Left lung (tissue), 10 donors: ENCODE results near the gene FKBP2. TPM values are rescaled to one million over a fixed set of nuclear protein-coding genes. Genes with fewer than 3 reads are reported as not detected.
A peak's percentile ranks its signal among the peaks of the same experiment; 100 is the strongest.

Experiments
- ATAC-seq: fragments of 200-7000 bp; cut with Tn5 transposase; one replicate; pipeline ENCODE4 v1.9.1; 2020; ENCODE audit warnings: moderate library complexity
- DNase-seq, 4 donors: peaks; one replicate each; pipeline ENCODE4 v3.0.0-alpha.2; 2013 to 2020
- H3K27ac ChIP-seq, 2 donors: fragments of 200-600 bp; sonication (generic) in 1 of 2; one replicate each; pipeline versions ENCODE4 v1.5.0 to v1.8.0; 2020 to 2021
- H3K27me3 ChIP-seq, 2 donors: fragments of 200-600 bp; sonication (generic) in 1 of 2; one replicate each; pipeline versions ENCODE4 v1.5.0 to v1.8.0; 2020 to 2021
- H3K36me3 ChIP-seq, 2 donors: fragments of 200-600 bp; sonication (generic) in 1 of 2; one replicate each; pipeline versions ENCODE4 v1.5.0 to v1.8.0; 2020 to 2021
- H3K4me1 ChIP-seq, 2 donors: fragments of 200-600 bp; one replicate each; pipeline ENCODE4 v1.8.0; 2021
- H3K4me3 ChIP-seq, 2 donors: fragments of 200-600 bp; sonication (generic) in 1 of 2; one replicate each; pipeline versions ENCODE4 v1.5.0 to v1.8.0; 2020 to 2021; ENCODE audit warnings: mild to moderate bottlenecking in 1 of 2
- H3K9me3 ChIP-seq, 2 donors: fragments of 200-600 bp; sonication (generic) in 1 of 2; one replicate each; pipeline versions ENCODE4 v1.5.0 to v1.8.0; 2020 to 2021
- CTCF ChIP-seq, 2 donors: fragments of 200-600 bp; sonication (generic) in 1 of 2; IDR thresholded peaks; one replicate each; pipeline versions ENCODE4 v1.5.0 to v1.8.0; 2021; ENCODE audit warnings: antibody characterized with exemption in 2 of 2
- intact Hi-C, 2 donors: fragments of 100-400 bp; cut with DNase I; formaldehyde crosslinking; loops; one replicate each; pipeline versions ENCODE4 v1.11.2 to v1.14.2; 2022
- polyA plus RNA-seq, 6 donors: library from polyadenylated mRNA; unstranded; fragments of 120-200 nt; gene quantifications; one replicate each; pipeline ENCODE4 v1.2.1, GENCODE V29; 2013; ENCODE audit not compliant: insufficient read length in 6 of 6
- total RNA-seq, 2 donors: library from RNA; stranded (reverse); fragmentation: NEBNext Ultra II Directional; extraction: Animal tissue kit (Norgen Biotek cat#: 25700); gene quantifications; one replicate each; pipeline ENCODE4 v1.2.1, GENCODE V29; 2021
- donor health status: DM: no; HTN: yes; CAD: no.
- donor health status: DM: no; HTN: no; CAD: no.

FKBP2 gene
- total and polyA plus RNA-seq, 8 donors = 59.5 to 81.4 (median 69.7) TPM

GRCh38 chr11:64232967-64233315 lies 8.0 kb upstream of the FKBP2 start:
- no peak overlapping the region for H3K27ac ChIP-seq
- ATAC-seq = no peak

GRCh38 chr11:64233913-64234586 lies 6.8 kb upstream of the FKBP2 start, which contains the start of gene VEGFB:
Gene VEGFB (plus strand): TSS chr11:64234584. CDS start chr11:64234834, 250 bp downstream.
- TF ChIP-seq CTCF (IDR thresholded peaks at IDR 0.05) = no peak
- Histone ChIP-seq H3K4me3 (peak within 1 kb of the TSS; percentile 65 to 76), H3K27me3 (peaks cover 0 to 4% of the 10 kb centered on the region in 2 donors), H3K27ac (peak within 1 kb of the TSS; percentile 64 to 65), H3K4me1 (peaks cover 22 to 78% of the 10 kb centered on the region in 2 donors), H3K9me3 (no peaks in the 10 kb centered on the region), H3K36me3 (peaks cover 0 to 14% of the 10 kb centered on the region in 2 donors)
- intact Hi-C loops = no loop called here
- DNase-seq (peak in 3 of 4 donors; percentile 73 to 93 (median 84)), ATAC-seq (peak; percentile 68)

More at GRCh38 chr11:64232967-64233315, 8.0 kb upstream of the FKBP2 start:
- H3K4me1 ChIP-seq = peaks cover 25 to 78% of the 10 kb centered on the region in 2 donors
- H3K36me3 ChIP-seq = peaks cover 0 to 3% of the 10 kb centered on the region in 2 donors
- H3K27me3 ChIP-seq = peaks cover 0 to 4% of the 10 kb centered on the region in 2 donors
- intact Hi-C loops = no loop called here
- no peaks in the 10 kb centered on the region for H3K9me3 ChIP-seq
- no peak for DNase-seq
- no peak for TF ChIP-seq CTCF (IDR thresholded peaks at IDR 0.05)
- H3K4me3 ChIP-seq = no peak overlapping the region

GRCh38 chr11:64234647-64235379 lies 6.1 kb upstream of the FKBP2 start:
- Histone ChIP-seq H3K4me3 (peak overlapping the region; percentile 65 to 76), H3K9me3 (no peaks in the 10 kb centered on the region), H3K27me3 (peaks cover 0 to 4% of the 10 kb centered on the region in 2 donors), H3K36me3 (peaks cover 0 to 14% of the 10 kb centered on the region in 2 donors), H3K27ac (peak overlapping the region; percentile 59 to 64), H3K4me1 (peaks cover 16 to 78% of the 10 kb centered on the region in 2 donors)
- TF ChIP-seq CTCF (IDR thresholded peaks at IDR 0.05) = no peak
- DNase-seq (peak in 2 of 4 donors; percentile 44 to 90), ATAC-seq (peak; percentile 38)
- intact Hi-C loops = no loop called here

- intact Hi-C loops = no loop called here
- ATAC-seq (no peak), DNase-seq (peak in 1 of 4 donors; percentile 73)
- Histone ChIP-seq H3K27me3 (peaks cover 0 to 4% of the 10 kb centered on the region in 2 donors), H3K36me3 (peaks cover 0 to 14% of the 10 kb centered on the region in 2 donors), H3K4me1 (peaks cover 15 to 83% of the 10 kb centered on the region in 2 donors), H3K9me3 (no peaks in the 10 kb centered on the region), H3K27ac (peak overlapping the region; percentile 59 to 64), H3K4me3 (peak overlapping the region; percentile 65 to 76)
- TF ChIP-seq CTCF (IDR thresholded peaks at IDR 0.05) = no peak
Observed at GRCh38 chr11:64235437-64236161, 5.3 kb upstream of the FKBP2 start.
